Measurements from ENCODE around the gene TCF4.

TCF4 gene

DNA sequence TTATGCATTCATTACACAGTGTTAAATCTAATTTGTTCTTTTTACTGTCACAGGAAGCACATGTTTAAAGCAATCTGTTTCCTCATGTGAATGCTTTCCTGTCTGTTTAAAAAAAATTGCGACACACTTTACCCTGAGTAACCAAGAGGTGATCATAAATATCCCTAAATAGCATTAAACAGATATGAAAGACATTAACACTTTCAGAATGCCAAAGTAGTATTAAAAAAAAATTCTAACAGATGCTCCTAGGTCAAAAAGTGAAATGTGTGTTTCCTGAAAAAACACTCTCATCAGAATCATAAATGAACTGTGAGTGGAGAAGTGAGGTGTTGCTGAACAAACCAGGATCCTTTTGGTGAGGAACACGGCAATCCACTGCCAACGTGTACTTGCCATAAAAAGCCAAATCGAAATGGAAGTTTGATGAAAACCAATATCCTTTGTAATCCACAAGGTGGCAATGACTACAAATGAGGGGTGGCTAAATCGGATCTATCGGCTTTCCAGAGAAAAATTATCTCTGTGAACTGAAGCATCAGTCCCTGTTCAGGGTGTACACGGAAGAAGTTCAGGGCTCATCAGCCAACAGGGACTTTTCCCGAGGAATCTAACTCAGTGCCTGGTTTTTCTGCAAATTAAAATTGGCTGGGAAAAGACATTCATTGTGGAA is 248.9 kb downstream of the TCF4 start:
- TF ChIP-seq, protein P1, sequence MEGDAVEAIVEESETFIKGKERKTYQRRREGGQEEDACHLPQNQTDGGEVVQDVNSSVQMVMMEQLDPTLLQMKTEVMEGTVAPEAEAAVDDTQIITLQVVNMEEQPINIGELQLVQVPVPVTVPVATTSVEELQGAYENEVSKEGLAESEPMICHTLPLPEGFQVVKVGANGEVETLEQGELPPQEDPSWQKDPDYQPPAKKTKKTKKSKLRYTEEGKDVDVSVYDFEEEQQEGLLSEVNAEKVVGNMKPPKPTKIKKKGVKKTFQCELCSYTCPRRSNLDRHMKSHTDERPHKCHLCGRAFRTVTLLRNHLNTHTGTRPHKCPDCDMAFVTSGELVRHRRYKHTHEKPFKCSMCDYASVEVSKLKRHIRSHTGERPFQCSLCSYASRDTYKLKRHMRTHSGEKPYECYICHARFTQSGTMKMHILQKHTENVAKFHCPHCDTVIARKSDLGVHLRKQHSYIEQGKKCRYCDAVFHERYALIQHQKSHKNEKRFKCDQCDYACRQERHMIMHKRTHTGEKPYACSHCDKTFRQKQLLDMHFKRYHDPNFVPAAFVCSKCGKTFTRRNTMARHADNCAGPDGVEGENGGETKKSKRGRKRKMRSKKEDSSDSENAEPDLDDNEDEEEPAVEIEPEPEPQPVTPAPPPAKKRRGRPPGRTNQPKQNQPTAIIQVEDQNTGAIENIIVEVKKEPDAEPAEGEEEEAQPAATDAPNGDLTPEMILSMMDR (conservative IDR thresholded peaks at IDR 0.05; ENCODE audit: control insufficient read depth, insufficient read depth, low read depth, low read length): peak; percentile 29
- H3K4me3 ChIP-seq (ENCODE audit: control insufficient read depth, low read depth, low read length): no peak overlapping the region
- DNase-seq (ENCODE audit: low read depth): peak; percentile 53

DNA sequence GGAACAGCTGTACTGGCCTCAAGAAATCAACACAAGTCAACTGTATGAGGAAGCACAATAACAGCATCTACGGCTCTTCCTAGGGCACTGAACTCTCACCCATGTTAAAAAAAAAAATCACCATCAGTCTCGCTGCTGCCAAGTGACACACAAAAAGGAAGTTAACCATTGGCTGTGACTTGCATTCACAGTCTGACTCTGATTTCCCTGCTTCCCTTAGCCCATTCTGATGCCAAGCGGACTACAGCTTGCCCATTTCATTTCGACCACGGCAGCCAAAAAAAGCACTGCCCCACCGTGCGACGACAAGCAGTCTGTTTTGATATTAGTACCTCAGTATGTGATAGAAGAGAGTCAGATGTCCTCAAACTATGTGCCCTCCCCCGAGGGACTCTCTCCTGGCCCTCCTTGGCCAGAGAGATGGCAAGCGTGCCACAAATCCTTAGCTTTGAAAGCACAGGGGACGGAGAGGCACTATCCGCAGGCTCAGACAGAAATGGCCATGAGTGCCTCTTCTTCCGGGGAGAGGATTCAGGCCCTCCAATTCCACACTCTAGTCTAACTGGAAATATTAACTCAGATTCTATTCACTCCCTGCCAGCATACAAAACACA is 250.0 kb downstream of the TCF4 start:
- DNase-seq (ENCODE audit: low read depth): no peak
- TF ChIP-seq, protein P1 (conservative IDR thresholded peaks at IDR 0.05; ENCODE audit: control insufficient read depth, insufficient read depth, low read depth, low read length): no peak
- H3K4me3 ChIP-seq (ENCODE audit: control insufficient read depth, low read depth, low read length): no peak overlapping the region

DNA sequence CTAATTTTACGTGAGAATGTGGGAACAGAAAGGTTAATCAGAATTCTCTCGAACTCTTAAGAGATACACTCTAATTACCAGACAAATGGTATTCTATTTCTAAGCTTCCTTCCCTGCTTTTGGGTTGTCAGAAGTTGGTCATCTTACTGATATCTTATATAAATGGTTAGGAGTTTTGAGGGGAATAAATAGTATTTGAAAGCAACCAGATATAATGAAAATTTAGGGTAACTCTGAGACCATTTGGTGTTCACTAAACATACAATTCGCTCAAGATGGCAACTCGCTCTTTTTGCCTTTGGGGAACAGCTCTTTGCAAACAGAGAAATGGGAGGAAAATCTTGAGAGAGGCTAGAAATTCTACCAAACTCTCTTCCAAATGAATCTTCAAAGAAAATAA is 250.9 kb downstream of the TCF4 start:
- TF ChIP-seq, protein P1 (conservative IDR thresholded peaks at IDR 0.05; ENCODE audit: control insufficient read depth, insufficient read depth, low read depth, low read length): no peak
- no peak for DNase-seq (ENCODE audit: low read depth)
- no peak overlapping the region for H3K4me3 ChIP-seq (ENCODE audit: control insufficient read depth, low read depth, low read length)

DNA sequence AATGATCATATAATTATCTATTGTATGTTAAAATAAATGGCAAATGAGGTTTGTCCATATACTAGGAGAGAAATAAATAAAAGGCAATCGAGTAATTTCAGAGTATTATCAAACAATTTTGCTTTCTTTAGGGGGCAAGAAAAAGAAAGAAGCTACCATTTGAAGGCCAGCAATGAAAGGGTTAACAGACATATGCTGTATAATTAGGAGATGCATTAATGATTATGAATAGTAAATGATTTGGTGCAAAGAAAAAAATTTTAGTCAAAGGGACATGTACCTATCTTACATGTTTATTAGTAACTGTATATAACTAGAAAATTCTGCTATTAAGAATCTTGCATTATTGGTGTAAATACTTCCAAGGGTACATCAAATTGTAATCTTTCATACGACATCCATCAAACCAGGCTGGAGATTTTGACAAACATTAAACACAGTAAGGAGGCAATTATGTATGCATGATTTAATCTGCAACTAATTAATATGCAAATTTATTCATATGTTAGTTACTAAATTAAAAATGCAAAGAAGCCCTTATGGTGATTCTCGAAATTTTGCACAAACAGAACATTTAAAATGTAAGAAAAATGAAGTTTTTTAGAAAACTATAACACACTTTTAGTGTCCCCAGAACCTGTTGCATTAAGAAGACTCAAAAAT is 251.4 kb downstream of the TCF4 start:
- H3K4me3 ChIP-seq (ENCODE audit: control insufficient read depth, low read depth, low read length): no peak overlapping the region
- TF ChIP-seq, protein P1 (conservative IDR thresholded peaks at IDR 0.05; ENCODE audit: control insufficient read depth, insufficient read depth, low read depth, low read length): no peak

DNA sequence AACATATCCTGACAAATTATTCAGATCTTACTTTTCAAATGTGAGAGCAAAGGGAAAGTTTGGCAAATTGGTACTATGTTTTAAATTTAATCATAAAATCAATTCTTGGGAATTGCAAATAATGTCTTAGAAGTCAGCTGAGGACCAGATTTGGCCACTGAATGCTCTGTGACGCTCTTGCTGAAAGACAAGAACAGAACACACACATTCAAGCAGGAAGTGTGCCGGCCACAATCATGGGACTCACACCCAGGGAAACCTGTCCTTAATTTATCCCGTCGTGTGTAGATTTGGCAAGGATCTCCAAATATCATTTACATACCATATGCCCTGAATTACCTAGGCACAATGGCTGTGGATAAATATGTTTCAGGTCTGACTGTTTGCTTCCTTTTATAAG is 253.1 kb downstream of the TCF4 start:
- DNase-seq (ENCODE audit: low read depth): no peak
- no peak overlapping the region for H3K4me3 ChIP-seq (ENCODE audit: control insufficient read depth, low read depth, low read length)
- TF ChIP-seq, protein P1 (conservative IDR thresholded peaks at IDR 0.05; ENCODE audit: control insufficient read depth, insufficient read depth, low read depth, low read length): no peak

More for the DNA sequence above, 251.4 kb downstream of the TCF4 start:
- DNase-seq (ENCODE audit: low read depth): no peak

DNA sequence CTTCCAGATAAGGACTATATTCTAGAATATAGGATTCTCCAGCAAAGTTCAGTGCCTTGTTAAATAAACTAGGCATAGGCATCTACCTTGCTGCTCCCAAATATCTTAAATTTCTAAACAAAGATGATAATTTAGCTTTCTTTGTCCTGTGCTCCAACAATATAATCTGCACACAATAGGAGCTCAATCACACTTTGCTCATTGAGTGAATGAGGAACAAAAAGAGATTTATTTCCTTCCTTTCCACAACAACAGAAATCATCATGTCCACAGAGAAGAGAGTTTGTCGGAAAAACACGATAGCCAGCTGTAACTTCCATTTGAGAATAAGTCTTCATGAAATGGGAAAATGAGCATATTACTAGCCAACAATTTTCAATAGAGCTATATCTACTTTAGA is 256.7 kb downstream of the TCF4 start:
- no peak overlapping the region for H3K4me3 ChIP-seq (ENCODE audit: control insufficient read depth, low read depth, low read length)
- no peak for DNase-seq (ENCODE audit: low read depth)
- TF ChIP-seq, protein P1 (conservative IDR thresholded peaks at IDR 0.05; ENCODE audit: control insufficient read depth, insufficient read depth, low read depth, low read length): no peak

Measured in fibroblast of mammary gland (primary cell).